Adrenal gland (tissue), 5 donors: ENCODE results near the gene STX8.

ENCODE experiments used
- POLR2A ChIP-seq, 2 donors: fragments of 450-650 bp; IDR thresholded peaks; one replicate each; pipeline ENCODE4 v1.6.1; 2017; ENCODE audit warnings: antibody characterized with exemption in 2 of 2, mild to moderate bottlenecking in 2 of 2, moderate library complexity in 1 of 2
- TF ChIP-seq, protein P1 (sequence below), 6 experiments: fragments of 450-650 bp in 4 of 6; fragments of 200-600 bp in 2 of 6; sonication (generic) in 1 of 6; IDR thresholded peaks; 1 replicate in 5 of 6; 2 replicates in 1 of 6; pipeline versions ENCODE4 v1.5.1 to v1.8.0; 2016 to 2021; ENCODE audit warnings: antibody characterized with exemption in 6 of 6, mild to moderate bottlenecking in 2 of 6, moderate library complexity in 1 of 6
- donor health status: DM: no; HTN: no; CAD: no.

DNA sequence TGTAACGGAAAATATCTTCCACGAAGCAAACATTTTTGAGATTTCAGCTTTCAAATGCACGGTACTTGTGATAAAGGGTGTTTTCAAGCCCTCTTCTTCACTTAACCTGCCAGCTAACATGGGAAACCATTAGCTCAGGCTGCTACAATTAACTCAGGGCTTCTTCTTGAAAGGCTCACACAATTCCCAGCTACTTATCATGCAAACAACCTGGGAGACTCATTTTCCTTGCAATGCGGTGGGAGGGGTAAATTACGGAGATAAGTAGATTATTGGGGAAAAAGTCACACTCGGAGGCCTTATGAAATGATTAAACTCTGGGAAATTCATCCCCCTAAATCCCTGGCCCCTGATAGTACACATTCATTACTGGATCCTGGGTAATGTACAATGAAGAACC lies 266.4 kb downstream of the STX8 start:
- no peak for TF ChIP-seq POLR2A (IDR thresholded peaks at IDR 0.05)
- TF ChIP-seq, protein P1, sequence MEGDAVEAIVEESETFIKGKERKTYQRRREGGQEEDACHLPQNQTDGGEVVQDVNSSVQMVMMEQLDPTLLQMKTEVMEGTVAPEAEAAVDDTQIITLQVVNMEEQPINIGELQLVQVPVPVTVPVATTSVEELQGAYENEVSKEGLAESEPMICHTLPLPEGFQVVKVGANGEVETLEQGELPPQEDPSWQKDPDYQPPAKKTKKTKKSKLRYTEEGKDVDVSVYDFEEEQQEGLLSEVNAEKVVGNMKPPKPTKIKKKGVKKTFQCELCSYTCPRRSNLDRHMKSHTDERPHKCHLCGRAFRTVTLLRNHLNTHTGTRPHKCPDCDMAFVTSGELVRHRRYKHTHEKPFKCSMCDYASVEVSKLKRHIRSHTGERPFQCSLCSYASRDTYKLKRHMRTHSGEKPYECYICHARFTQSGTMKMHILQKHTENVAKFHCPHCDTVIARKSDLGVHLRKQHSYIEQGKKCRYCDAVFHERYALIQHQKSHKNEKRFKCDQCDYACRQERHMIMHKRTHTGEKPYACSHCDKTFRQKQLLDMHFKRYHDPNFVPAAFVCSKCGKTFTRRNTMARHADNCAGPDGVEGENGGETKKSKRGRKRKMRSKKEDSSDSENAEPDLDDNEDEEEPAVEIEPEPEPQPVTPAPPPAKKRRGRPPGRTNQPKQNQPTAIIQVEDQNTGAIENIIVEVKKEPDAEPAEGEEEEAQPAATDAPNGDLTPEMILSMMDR (IDR thresholded peaks at IDR 0.05), result no peak
